ENCODE results near the gene ATP2B2. TPM values are rescaled to one million over a fixed set of nuclear protein-coding genes. Genes with fewer than 3 reads are reported as not detected.

The ATP2B2 gene
- total RNA-seq, 1 donor from 2014 or later = 0.09 TPM

- intact Hi-C loops (cut with DNase I) = no loop called here
- H3K27ac ChIP-seq = no peak overlapping the region
- H3K36me3 ChIP-seq = no peaks in the 10 kb centered on the region
- H3K4me3 ChIP-seq = no peak overlapping the region
- no peaks in the 10 kb centered on the region for H3K9me3 ChIP-seq
- DNase-seq (no peak), ATAC-seq (no peak)
- H3K27me3 ChIP-seq (ENCODE audit: low read depth) = peaks cover 9% of the 10 kb centered on the region
- no peaks in the 10 kb centered on the region for H3K4me1 ChIP-seq
- TF ChIP-seq CTCF (IDR thresholded peaks at IDR 0.05) = no peak
These were observed 85.7 kb downstream of the ATP2B2 start for GRCh38 chr3:10419637-10420232.

- no peak overlapping the region for H3K4me3 ChIP-seq
- H3K27me3 ChIP-seq (ENCODE audit: low read depth) = peaks cover 9% of the 10 kb centered on the region
- intact Hi-C loops (cut with DNase I) = no loop called here
- DNase-seq (no peak), ATAC-seq (no peak)
- H3K27ac ChIP-seq = no peak overlapping the region
- no peaks in the 10 kb centered on the region for H3K9me3 ChIP-seq
- TF ChIP-seq CTCF (IDR thresholded peaks at IDR 0.05) = no peak
- no peaks in the 10 kb centered on the region for H3K36me3 ChIP-seq
- no peaks in the 10 kb centered on the region for H3K4me1 ChIP-seq
These were observed 87.5 kb downstream of the ATP2B2 start for GRCh38 chr3:10417847-10418246.

- Histone ChIP-seq H3K27me3 (ENCODE audit: low read depth) (peaks cover 9% of the 10 kb centered on the region), H3K4me3 (no peak overlapping the region), H3K9me3 (no peaks in the 10 kb centered on the region), H3K36me3 (no peaks in the 10 kb centered on the region), H3K27ac (no peak overlapping the region), H3K4me1 (no peaks in the 10 kb centered on the region)
- ATAC-seq (no peak), DNase-seq (no peak)
- intact Hi-C loops (cut with DNase I) = no loop called here
- TF ChIP-seq CTCF (IDR thresholded peaks at IDR 0.05) = no peak
These were observed 88.6 kb downstream of the ATP2B2 start for GRCh38 chr3:10416730-10417300.

GRCh38 chr3:10413041-10413440, 92.3 kb downstream of the ATP2B2 start:
- H3K4me3 ChIP-seq = no peak overlapping the region
- intact Hi-C loops (cut with DNase I) = no loop called here
- H3K9me3 ChIP-seq = no peaks in the 10 kb centered on the region
- peaks cover 4% of the 10 kb centered on the region for H3K27me3 ChIP-seq (ENCODE audit: low read depth)
- no peaks in the 10 kb centered on the region for H3K4me1 ChIP-seq
- DNase-seq (no peak), ATAC-seq (no peak)
- no peak overlapping the region for H3K27ac ChIP-seq
- no peak for TF ChIP-seq CTCF (IDR thresholded peaks at IDR 0.05)
- no peaks in the 10 kb centered on the region for H3K36me3 ChIP-seq

GRCh38 chr3:10411598-10412332, 93.6 kb downstream of the ATP2B2 start:
- TF ChIP-seq CTCF (IDR thresholded peaks at IDR 0.05) = no peak
- ATAC-seq = no peak

More at GRCh38 chr3:10411598-10412332, 93.6 kb downstream of the ATP2B2 start:
- Histone ChIP-seq H3K27me3 (ENCODE audit: low read depth) (no peaks in the 10 kb centered on the region), H3K27ac (no peak overlapping the region), H3K4me3 (no peak overlapping the region), H3K9me3 (no peaks in the 10 kb centered on the region), H3K36me3 (no peaks in the 10 kb centered on the region), H3K4me1 (no peaks in the 10 kb centered on the region)
- DNase-seq = peak; percentile 28
- intact Hi-C loops (cut with DNase I) = no loop called here
